ENCODE results near the gene MTR.

The MTR gene

DNA sequence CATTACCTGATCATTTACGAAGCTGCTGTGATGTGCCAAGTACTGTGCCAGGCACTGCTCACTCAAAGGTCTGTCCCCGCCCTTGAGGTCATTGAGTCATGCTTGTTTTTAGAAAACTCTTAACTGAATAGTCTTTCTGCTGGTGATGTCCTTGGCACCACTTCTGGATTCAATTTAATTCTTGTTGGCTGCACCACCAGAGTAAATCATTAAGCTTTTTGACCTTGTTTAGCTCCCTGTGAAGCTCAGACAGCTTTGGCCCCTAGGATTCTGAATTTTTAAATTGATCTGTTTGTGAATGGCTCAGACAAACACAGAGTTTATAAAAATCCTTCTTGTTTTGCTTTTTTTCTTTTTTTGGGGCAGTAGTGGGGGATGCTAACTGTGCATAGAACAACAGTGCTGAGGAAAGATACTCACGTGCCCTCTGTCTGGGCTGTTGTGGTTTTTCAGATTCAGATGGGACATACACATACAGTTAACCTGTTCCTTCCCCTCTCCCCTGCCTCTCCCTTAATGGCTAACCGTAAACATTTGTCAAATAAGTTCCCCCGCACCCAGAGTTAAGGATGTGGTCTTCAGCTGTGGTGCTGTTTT is 67.6 kb downstream of the MTR start:
- no peak for DNase-seq (ENCODE audit: low read depth in 2 of 2, low spot score in 1 of 2)

DNA sequence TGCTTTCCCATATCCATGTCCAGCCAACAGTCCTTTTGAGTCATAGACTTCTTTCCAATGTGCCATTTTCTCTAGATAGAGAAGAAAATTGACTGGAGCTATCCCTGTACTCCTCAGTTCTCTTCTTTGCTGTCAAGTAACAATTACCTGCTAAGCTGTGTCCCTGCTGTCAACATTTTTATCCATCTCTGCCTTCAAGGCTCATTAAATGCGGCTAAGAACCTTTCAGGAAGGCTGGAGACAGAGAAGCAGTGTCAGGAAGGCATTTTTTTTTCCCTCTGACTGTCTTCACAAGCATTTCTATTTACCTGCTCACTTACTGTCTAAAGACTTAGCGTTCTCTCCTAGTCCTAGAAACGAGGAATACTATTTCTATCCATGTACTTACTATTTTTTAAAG is 69.1 kb downstream of the MTR start:
- no peak for DNase-seq (ENCODE audit: low read depth in 2 of 2, low spot score in 1 of 2)

DNA sequence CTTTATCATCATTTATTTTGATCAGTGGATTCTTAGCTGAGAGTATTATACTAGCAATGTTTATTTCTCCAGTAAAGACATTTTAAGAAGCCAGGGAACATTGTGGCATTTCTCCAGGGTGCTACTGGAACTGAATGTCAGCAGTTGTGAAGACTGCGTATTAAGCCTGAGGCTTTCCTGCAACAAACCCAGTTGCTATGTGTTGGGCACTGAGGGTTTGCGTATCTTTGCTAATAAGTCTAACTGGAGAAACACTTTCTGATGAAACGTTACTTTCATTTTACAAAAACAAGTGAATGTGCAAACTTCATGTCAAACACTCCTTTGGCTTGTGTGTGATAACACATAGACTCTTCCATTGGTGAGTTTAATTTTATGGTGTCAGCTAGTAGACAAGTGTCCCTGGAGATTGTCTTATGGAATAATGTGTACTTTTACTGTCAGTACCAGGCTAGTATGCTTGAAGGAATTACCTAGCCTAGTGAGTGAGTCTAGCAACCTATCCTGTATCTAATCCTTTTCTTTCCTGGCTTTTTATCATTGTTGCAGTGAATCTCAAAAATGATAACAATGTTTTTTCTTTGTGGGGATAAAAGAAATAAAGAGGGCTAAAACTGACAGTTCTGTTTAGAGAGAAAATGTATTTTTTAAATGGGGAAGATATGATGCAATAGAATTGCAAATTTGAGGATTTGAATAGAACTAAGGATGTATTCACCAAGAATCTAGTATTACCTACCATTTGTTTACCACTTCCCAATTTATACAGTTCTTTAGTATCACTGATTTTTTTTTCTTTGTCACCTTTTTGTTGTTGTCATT is 70.1 kb downstream of the MTR start:
- DNase-seq (ENCODE audit: low read depth in 2 of 2, low spot score in 1 of 2) = no peak

DNA sequence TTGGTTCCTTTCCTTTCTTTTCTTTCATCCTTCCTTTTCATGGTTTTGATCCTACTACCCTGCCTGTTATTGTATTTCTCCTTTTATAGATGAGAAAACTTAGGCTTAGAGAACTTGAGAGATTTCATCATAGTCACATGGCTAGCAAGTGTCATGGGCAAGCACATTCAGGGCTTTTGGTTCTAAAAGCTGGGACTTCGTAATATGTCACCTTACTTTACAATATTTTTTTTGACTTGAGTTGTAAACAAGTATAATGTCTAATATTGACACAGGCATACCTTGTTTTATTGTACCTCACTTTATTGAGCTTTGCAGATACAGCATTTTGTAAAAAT is 70.7 kb downstream of the MTR start:
- DNase-seq (ENCODE audit: low read depth in 2 of 2, low spot score in 1 of 2) = no peak

DNA sequence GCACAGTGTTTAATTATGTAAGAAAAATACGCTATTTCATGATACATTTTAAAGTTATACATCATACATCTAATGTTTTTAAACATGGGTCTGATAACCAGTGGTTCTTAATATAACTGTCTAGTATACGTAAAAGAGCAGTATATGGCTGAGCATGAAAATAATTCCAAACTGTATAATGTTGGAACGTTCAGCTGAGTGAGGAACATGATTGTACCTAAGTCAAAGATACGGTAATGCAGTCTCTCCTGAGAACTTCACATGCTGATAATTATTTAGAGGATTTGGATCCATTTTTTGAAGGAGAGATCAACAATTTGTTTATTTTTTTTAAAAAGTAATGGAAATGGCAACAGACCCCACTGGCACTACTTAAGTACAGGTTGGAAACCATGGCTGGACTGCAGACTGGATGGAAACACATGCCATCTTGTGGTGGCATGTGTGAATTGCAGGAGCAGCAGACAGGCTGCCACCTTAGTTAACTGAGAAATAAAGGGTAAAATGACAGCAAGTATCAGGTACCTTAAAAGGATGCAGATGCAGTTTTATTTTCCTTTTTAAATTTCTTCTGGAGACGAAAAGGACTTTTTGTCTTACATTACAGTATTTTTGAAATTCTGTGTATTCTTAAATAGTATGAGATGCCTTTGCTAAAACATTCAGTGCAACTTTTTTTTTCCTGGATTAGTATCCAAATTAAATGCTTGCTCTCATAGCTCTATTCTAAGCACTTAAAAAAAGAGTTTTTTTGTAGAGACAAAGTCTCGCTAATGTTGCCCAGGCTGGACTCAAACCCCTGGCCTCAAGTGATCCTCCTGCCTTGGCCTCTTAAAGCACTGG is 73.8 kb downstream of the MTR start:
- peak in 1 of 2 donors; percentile 5 for DNase-seq (ENCODE audit: low read depth in 2 of 2, low spot score in 1 of 2)

DNA sequence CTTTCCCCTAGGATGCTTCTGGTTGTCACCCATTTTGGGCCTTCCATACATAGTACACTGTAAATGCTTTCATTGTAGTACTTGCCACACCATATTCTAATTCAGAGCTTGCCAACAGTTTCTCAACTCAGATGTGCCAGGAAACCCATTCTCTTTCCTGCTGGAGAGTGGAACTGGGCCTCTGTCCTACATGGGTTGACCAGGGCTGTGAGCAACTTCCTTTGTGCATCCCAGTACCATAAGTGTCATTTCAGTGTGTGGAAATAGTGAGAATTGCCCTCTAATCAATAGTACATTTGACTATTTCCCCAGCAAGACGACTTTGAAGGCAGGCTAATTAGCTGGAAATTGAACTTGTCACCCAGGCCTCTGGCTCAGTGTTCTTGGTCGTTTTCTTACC is 74.8 kb downstream of the MTR start:
- no peak for DNase-seq (ENCODE audit: low read depth in 2 of 2, low spot score in 1 of 2)

DNA sequence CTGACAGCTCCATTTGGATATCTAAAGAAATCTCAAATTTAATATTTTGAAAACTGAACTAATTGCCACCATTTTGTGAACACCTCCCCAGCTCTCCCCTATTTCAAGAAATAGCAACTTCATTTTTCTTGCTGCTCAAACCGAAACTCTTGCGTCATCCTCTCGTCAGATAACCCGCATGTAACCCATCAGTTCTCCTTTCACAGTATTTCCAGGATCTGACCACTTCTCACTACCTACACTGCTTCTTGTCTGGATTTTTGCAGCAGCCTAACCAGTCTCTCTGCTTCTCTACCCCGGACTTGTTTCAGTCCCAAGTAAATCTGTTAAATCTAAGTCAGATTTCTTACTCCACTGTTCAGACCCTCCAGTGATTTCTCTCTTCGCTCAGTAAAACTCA is 75.6 kb downstream of the MTR start:
- no peak for DNase-seq (ENCODE audit: low read depth in 2 of 2, low spot score in 1 of 2)

DNA sequence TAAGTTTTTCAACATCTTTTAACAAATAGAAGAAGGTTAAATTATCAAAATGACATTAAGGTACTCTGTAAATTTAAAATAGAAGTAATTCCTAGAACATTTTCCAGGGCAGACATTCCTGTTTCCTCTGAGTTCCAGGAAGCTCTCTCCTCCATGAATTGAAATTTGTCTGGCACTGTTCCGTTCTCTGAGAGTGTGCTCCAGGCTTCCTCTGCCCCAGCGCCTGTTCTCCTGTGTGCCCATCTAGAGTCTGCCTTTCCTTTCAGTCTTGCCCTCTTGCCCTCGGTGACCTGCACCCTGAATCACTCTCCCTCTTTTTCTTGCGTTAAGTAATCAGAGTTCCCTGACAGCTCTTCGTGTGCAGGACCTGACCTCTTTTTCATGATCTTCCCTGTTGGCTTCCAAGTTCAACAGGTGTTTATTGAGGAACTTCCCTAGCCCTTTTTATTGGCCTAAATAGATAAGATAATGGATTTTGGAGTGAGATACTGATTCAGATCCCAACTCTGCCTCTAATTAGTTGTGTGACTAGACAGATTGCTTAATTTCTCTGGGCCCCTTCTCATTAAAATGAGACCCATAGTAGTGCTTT is 77.1 kb downstream of the MTR start:
- DNase-seq (ENCODE audit: low read depth in 2 of 2, low spot score in 1 of 2) = no peak

DNA sequence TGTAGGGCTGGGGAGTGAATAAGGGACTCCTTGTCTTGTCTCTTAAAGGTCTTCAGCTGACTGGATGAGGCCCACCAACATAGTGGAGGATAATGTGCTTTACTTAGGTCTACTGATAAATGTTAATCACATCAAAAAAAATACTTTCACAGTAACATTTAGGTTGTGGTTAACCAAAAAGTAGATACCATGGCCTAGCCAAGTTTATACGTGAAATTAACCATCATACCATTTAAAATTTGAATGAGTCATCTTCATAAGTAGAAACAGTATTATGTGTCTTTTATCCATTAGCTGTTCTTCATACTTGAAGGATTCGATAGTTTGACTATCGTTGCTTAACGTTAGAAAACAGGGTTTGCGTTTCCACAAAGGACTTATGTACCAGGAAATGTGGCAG is 80.9 kb downstream of the MTR start:
- DNase-seq (ENCODE audit: low read depth in 2 of 2, low spot score in 1 of 2) = no peak

DNA sequence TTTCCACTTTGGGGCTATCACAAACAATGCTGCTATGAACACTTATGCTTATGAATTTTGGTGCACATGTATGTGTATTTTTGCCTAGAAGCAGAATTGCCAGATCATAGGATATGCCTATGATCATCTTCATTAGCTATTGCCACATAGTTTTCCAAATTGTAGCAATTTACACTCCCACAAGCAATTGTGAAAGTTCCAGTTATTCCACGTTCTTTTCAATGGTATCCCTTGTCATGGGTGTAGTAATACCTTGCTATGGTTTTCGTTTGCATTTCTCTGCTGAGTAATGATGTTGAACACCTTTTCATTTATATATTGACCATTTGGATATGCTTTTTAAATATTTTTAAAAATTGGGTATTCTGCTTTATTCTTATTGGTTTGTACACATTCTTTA is 82.6 kb downstream of the MTR start:
- DNase-seq (ENCODE audit: low read depth in 2 of 2, low spot score in 1 of 2) = no peak

DNA sequence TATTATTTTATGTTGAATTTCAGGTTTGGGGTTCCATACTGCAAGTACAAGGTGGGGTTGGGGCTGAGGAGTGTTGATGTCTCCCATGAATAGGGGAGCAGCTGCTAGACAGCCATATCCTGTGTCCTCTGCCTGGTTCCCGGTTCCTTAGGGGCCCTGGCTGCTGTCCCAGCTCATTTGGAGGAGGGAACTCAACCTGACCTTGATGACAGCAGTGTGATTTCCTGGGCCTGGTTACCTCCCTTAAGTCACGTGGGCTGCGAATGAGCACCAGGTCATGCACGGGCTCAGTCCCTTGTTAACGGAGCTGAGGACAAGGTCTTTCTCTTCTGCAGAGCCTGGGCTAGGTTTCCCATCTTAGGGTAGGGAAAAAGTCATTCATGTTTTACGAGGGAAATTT is 85.1 kb downstream of the MTR start:
- no peak for DNase-seq (ENCODE audit: low read depth in 2 of 2, low spot score in 1 of 2)

DNA sequence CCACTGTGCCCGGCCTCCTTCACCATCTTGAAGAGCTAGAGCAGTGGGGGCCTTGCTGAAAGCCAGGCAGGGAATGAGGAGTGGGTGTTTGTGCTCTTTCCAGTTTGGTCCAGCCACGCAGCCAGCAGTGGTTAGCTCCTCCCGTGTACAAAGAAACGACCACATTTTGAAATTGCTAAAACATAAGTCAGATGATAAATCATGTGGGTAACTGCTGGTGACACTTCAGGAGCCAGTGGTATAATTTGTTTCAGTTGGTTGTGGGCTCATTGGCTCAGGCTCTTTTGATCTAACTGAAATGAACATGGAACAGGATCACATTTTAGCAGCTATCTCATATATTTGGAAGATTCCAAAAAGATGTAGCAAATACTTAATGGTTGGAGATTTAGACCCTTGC is 87.6 kb downstream of the MTR start:
- no peak for DNase-seq (ENCODE audit: low read depth in 2 of 2, low spot score in 1 of 2)

DNA sequence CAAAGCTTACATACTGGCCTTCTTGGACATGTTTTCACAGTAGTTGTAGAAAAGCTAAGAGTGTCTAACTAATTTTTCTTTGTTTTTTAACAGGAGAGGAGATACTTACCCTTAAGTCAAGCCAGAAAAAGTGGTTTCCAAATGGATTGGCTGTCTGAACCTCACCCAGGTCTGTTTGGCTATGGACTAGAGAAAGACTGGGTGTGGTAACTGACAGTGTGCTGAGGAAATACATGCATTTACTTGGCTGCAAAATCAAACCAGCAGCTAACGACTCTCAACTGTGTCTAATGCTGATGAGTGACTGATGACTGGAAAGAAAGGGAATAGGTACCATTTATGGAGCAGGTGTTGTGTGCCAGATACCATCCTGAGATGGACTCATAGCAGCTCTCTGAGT is 91.1 kb downstream of the MTR start:
- DNase-seq (ENCODE audit: low read depth in 2 of 2, low spot score in 1 of 2) = no peak

DNA sequence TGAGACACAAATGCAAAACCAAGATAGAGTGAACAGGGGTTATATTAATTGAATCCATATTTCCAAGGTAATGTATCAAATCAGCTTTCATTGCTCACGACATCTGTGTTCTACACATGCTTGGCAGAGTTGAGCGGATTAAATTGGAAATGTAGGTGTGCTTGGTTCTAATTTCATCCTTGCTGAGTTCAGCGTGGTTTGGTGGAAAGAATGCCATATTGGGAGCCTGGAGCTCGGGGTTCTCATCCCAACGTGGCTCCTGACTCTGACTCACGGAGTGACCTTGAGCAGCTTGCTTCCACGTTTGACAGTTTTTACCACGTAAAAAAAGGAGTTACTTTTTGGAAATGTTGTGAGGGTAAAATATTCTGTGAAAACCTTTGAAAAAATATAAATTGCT is 92.0 kb downstream of the MTR start:
- DNase-seq (ENCODE audit: low read depth in 2 of 2, low spot score in 1 of 2) = no peak

DNA sequence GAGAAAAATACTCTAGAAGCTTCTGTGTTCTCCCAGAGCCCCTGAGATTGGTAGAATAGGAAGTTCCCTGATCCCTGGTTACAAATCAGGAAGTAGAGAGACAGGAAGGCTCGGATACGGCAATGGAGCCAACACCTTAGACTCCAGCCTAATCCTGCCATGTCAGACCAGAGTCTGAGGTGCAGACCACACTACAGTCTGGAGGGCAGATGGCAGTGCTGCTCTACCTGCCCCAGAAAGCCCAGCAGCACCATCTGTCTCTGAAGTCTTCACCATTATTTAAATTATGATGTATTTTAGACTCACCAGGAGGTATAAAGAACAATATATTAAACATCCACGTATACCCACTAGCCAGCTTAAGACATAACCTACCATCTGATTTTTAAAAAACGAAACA is 93.0 kb downstream of the MTR start:
- no peak for DNase-seq (ENCODE audit: low read depth in 2 of 2, low spot score in 1 of 2)

DNA sequence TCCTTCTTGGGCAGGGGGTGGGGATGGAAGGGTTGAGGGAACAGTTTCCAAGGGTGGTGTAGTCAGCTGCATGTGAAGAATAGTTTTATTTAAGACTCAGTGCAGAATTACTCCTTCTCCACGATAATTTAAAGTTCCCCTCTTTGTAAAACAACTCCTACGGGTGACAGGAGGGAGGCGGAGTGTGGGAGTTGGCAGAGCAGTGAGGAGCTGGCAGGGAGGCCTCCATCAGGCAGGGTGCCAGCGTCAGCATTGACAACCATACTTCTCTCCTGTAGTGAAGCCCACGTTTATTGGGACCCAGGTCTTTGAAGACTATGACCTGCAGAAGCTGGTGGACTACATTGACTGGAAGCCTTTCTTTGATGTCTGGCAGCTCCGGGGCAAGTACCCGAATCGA is 93.8 kb downstream of the MTR start:
- no peak for DNase-seq (ENCODE audit: low read depth in 2 of 2, low spot score in 1 of 2)

DNA sequence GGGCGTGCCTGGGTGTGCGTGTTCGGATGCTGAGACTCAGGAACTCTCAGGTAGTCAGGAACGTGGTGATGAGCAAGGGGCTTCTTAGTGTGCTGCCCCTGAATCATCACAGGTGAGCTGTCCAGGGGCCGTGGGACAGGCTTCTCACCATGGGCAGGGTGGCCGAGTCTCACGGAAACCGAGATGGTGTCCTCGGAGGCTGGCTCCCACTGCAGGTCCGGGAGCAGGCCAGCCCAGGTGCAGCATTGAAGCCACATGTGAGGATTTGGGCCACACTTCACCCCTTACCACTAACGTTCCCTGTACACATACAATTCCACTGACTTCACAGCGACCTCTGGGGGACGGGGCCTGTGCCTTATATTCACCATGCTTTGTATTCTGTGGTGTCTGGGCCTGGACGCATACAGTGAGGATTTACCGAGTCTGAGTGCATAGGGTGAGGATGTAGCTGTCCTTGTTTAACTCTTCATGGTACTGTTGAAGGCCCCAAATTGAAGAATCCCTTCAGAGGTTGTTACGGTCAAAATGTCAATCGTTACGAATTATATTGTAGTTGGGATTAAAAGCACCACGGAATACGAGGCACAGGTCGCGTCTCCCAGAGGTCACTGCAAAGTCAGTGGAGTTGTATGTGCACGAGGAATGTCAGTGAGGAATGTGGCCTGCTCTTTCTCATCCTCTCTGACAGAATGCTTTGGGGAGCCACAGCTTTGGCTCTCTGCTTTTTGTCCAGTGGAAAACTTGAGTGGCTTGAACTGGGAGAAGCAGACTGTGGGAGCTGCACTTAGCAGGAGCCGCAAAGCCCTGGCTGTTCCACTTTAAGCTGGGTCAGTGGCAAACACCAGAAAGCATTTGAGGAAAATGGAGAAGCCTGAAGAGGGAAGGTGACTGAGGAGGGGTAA is 95.3 kb downstream of the MTR start:
- no peak for DNase-seq (ENCODE audit: low read depth in 2 of 2, low spot score in 1 of 2)

DNA sequence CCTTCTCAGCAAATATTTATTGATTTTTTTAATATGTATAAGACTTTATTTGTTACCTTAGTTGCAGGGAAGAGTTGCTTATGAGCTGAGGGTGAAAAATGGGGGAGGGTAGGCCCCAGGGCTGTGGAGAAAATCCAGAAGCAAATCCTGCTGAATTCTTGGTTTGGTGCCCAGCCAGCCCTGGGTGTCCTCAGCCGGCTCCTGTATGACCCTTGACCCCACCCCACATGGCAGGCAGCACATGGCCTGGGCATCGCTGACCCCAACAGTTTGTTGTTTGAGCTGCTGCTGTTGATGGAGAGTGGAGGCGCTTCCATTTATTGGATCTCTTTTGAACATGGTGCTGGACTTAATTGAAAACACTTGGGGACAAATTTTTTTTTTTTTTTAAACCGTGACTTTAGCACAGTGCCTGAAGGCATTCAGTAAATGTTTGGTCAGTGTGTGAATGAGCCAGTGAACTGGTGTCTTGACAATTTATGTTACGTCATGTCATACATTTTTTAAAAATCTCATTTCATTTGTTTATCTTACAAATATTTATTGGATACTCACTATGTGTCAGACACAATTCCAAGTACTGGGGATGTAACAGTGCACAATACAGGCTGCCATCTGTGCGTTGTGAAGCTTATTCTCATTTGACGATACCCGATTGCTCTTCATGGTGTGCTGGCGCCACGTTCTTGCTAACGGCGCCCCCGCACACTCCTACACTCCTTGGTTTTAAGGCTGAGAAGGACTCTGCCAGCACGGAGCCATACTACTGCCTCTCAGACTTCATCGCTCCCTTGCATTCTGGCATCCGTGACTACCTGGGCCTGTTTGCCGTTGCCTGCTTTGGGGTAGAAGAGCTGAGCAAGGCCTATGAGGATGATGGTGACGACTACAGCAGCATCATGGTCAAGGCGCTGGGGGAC is 98.8 kb downstream of the MTR start:
- no peak for DNase-seq (ENCODE audit: low read depth in 2 of 2, low spot score in 1 of 2)

DNA sequence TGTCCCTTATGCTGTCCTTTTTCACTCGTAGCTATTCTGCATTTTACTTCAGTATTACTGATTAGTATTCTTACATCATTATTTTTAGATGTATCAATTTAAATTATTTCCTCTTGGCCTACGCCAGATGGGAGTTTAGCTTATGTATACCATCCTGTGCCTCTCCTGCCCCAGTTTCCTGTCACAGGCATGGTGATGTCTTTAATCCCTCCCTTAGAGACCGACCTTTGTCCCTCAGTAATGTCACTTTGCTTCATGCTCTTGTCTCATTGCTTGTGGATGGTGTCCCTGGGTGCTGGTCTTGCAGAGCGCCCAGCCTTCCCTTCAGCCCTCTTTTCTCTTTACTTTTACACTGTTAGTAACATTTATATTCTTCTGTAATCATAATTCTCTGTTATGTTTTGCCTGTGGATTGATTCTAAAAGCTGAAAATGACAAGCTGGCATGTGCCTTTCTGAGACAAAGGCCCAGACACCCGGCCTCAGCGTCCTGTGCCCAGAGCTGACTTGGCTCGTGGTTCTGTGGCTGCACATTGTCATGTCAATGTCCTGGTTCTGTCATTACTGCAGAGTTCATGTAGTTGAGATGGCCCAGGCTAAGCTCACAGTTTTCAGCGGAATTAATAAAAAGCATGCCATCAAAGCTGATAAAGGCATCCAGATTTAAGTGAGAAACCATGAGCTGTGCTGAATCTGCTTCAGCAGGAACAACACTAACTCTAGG is 100.7 kb downstream of the MTR start:
- DNase-seq (ENCODE audit: low read depth in 2 of 2, low spot score in 1 of 2) = no peak

All from stimulated activated CD8-positive, alpha-beta memory T cell treated with anti-CD3 and anti-CD28 coated beads, Interleukin-4, amount 100 ng/mL, for 1 hour (primary cell).